Measurements from ENCODE around the gene ATXN10.

DNA sequence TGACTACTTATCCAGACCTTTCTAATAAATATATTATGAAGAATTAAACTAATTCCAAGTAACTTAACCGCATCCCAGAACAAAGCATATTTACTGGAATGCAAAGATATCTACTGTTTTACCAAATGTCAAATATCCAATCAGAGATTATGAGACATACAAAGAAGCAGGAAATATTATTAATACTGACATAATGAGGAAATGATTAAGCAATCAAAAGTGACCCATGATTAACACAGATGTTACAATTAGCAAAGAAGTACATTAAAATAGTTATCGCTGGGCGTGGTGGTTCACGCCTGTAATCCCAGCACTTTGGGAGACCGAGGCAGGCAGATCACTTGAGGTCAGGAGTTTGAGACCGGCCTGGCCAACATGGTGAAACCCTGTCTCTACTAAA, 200.1 kb downstream of the ATXN10 start:
- TF ChIP-seq, protein P1, sequence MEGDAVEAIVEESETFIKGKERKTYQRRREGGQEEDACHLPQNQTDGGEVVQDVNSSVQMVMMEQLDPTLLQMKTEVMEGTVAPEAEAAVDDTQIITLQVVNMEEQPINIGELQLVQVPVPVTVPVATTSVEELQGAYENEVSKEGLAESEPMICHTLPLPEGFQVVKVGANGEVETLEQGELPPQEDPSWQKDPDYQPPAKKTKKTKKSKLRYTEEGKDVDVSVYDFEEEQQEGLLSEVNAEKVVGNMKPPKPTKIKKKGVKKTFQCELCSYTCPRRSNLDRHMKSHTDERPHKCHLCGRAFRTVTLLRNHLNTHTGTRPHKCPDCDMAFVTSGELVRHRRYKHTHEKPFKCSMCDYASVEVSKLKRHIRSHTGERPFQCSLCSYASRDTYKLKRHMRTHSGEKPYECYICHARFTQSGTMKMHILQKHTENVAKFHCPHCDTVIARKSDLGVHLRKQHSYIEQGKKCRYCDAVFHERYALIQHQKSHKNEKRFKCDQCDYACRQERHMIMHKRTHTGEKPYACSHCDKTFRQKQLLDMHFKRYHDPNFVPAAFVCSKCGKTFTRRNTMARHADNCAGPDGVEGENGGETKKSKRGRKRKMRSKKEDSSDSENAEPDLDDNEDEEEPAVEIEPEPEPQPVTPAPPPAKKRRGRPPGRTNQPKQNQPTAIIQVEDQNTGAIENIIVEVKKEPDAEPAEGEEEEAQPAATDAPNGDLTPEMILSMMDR (IDR thresholded peaks at IDR 0.05; ENCODE audit: insufficient read depth, low read length): no peak
- TF ChIP-seq POLR2AphosphoS5 (IDR thresholded peaks at IDR 0.05; ENCODE audit: low read depth) (no peak), REST (IDR thresholded peaks at IDR 0.05; ENCODE audit: insufficient replicate concordance, low read depth) (no peak), SPI1 (IDR thresholded peaks at IDR 0.05; ENCODE audit: borderline replicate concordance, low read depth) (no peak), GABPA (IDR thresholded peaks at IDR 0.05; ENCODE audit: low read depth) (no peak)

Measured in HL-60 (cell line).